ENCODE results near the gene PTPN3. TPM values are rescaled to one million over a fixed set of nuclear protein-coding genes. Genes with fewer than 3 reads are reported as not detected.

Gene PTPN3
- total RNA-seq, 1 experiment from 2014 or later, result 25.0 TPM

DNA sequence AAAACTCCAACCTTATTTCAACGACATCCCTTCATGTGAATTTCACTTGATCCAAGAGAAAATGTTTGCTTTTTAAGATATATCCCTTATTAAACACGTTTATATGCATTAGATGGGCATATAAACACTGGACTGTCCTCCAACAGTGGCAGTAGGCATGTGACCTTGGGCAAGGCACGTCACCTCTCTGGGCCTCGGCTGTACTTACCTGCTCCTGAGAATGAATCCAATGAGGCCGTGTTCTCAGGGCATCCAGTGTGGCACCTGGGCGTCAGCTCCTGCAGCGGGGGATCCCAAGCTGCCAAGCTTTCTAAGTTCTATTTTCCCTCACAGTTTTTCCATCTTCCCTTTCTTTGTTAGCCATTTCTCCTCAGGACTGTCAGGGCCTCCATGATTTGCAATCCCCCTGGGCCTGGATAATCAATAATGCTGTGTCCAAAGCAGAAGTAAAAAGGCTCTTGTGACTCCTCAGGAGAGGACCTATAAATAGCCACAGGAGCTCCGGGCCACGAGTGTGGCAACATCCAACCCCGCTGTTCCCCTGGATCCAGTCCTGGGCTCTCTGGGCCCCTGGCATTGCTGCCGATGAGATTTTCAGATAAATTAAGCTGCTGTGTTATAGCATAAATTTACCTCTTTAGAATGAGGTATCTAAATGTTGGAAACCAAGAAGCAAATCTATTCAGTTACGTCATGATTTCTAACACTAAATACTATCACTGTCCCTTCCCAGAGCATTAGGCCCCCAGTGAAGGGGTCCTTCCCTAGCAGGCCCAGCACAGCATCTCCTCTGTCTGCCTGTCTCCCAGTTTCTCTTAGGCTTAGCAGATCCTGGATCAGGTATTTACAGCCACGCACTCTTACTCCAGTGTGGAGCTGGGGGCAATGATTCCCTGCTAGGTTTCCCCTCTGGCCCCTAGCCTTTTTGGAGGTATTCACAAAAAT, 76.8 kb downstream of the PTPN3 start:
- Mint-ChIP-seq H3K4me1 (ENCODE audit: low read depth, unreplicated experiment) (no peaks in the 10 kb centered on the region), H3K27ac (ENCODE audit: unreplicated experiment) (no peak overlapping the region), H3K4me3 (ENCODE audit: low read depth, unreplicated experiment) (no peak overlapping the region), H3K9me3 (ENCODE audit: low read depth, unreplicated experiment) (no peaks in the 10 kb centered on the region), H3K36me3 (ENCODE audit: insufficient read depth, unreplicated experiment) (peaks cover 23% of the 10 kb centered on the region), H3K27me3 (ENCODE audit: unreplicated experiment) (no peaks in the 10 kb centered on the region)
- CTCF ChIA-PET, result no interaction called here
- BruUV-seq (replicated peaks), result no TSS peak
- DNase-seq, result no peak
- intact Hi-C loops (cut with micrococcal nuclease; ENCODE audit: unreplicated experiment), result no loop called here
- TF ChIP-seq, protein P1, sequence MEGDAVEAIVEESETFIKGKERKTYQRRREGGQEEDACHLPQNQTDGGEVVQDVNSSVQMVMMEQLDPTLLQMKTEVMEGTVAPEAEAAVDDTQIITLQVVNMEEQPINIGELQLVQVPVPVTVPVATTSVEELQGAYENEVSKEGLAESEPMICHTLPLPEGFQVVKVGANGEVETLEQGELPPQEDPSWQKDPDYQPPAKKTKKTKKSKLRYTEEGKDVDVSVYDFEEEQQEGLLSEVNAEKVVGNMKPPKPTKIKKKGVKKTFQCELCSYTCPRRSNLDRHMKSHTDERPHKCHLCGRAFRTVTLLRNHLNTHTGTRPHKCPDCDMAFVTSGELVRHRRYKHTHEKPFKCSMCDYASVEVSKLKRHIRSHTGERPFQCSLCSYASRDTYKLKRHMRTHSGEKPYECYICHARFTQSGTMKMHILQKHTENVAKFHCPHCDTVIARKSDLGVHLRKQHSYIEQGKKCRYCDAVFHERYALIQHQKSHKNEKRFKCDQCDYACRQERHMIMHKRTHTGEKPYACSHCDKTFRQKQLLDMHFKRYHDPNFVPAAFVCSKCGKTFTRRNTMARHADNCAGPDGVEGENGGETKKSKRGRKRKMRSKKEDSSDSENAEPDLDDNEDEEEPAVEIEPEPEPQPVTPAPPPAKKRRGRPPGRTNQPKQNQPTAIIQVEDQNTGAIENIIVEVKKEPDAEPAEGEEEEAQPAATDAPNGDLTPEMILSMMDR (IDR thresholded peaks at IDR 0.05; ENCODE audit: unreplicated experiment), result no peak

DNA sequence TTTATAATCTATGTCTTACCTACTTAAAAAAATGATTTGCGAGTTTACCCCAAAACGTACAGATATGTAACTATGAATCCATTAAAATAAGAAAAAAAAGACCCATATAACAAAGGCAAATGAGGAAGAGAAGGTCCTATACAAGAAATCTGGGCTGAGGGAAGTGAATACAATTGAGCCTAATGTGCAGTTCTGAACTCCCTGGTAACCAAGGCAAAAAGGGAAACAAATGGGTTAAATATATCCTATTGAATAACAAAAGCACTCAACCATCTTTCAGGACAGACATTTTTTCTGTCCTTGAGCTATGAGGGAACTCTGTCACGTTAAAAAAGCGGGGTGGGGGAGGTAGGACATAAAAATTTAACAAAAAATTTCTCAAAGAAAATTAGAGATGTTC, 78.6 kb downstream of the PTPN3 start:
- no peak overlapping the region for H3K4me3 Mint-ChIP-seq (ENCODE audit: low read depth, unreplicated experiment)
- CTCF ChIA-PET, result interaction anchor here (1.3 kb wide), 1 partner anchor 22 kb away, joined by 3 read pairs; no protein-coding TSS in a partner anchor
- no TSS peak for BruUV-seq (replicated peaks)
- intact Hi-C loops (cut with micrococcal nuclease; ENCODE audit: unreplicated experiment), result no loop called here
- DNase-seq, result no peak
- no peaks in the 10 kb centered on the region for H3K4me1 Mint-ChIP-seq (ENCODE audit: low read depth, unreplicated experiment)
- H3K27me3 Mint-ChIP-seq (ENCODE audit: unreplicated experiment), result no peaks in the 10 kb centered on the region
- H3K27ac Mint-ChIP-seq (ENCODE audit: unreplicated experiment), result no peak overlapping the region
- TF ChIP-seq, protein P1 (IDR thresholded peaks at IDR 0.05; ENCODE audit: unreplicated experiment), result no peak
- H3K36me3 Mint-ChIP-seq (ENCODE audit: insufficient read depth, unreplicated experiment), result peaks cover 21% of the 10 kb centered on the region
- no peaks in the 10 kb centered on the region for H3K9me3 Mint-ChIP-seq (ENCODE audit: low read depth, unreplicated experiment)

DNA sequence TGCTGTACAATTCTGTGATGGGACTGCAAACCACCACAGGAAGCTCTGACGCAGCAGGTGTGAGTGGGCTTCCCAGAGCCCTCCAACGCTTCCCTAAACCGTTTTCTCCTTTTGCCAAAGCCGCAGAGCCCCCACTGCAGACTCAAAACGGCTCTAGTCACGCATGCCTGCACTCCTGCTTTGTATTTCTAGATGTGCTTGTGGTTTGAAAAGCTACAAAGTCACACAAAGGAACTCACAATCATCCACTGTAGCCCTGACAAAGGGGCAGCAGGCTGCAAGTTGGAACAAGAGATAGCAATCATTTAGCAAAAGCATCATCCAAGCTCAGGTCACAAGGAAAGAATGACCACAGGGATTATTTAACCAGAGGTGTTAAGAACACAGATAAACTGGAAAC, 79.3 kb downstream of the PTPN3 start:
- intact Hi-C loops (cut with micrococcal nuclease; ENCODE audit: unreplicated experiment), result no loop called here
- no TSS peak for BruUV-seq (replicated peaks)
- peaks cover 21% of the 10 kb centered on the region for H3K36me3 Mint-ChIP-seq (ENCODE audit: insufficient read depth, unreplicated experiment)

DNA sequence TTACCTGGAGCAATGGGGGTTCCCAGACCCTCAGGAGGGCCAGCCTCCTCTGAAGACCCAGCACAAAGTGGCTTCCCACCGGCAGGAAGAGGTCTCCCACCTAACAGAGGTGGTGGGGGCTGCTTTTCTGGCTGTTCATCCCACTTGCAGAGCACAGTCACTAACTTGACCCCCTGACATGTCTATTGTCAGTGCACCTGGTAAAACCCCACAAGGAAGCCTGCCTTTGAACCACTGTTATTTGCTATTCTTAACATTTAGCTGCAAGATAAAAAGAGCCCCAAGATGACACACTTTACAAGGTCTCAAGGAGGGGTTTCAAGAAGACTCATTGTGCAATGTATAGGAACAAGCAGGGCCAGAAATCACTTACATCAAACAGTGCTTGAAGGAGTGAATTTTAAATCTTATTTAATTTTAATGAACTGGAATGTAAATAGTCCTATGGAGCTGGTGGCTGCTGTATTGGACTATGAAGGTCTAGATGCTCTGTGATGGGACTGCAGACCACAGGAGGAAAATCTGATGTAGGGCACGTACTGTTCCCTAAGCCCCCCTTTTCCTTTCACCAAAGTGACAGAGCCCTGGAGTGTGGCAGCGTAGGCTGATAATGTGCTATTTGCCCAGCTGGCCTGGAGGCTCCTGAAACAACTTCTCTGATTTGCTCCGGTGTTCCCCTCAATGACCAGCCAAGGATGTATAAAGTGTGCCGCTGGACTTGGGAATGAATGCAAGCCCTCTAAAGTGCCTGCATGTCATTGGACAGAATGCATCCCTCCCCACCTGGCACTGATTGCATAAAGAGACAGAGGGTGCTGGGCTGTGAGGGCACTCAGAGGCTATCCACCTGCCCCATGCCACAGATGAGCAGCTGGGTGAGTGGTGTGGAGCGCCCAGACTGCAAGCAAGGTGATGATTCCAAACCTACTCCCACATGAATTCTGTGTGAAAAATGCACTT, 80.2 kb downstream of the PTPN3 start:
- Mint-ChIP-seq H3K36me3 (ENCODE audit: insufficient read depth, unreplicated experiment) (peaks cover 21% of the 10 kb centered on the region), H3K9me3 (ENCODE audit: low read depth, unreplicated experiment) (no peaks in the 10 kb centered on the region), H3K4me3 (ENCODE audit: low read depth, unreplicated experiment) (no peak overlapping the region), H3K27me3 (ENCODE audit: unreplicated experiment) (no peaks in the 10 kb centered on the region), H3K4me1 (ENCODE audit: low read depth, unreplicated experiment) (no peaks in the 10 kb centered on the region), H3K27ac (ENCODE audit: unreplicated experiment) (no peak overlapping the region)
- CTCF ChIA-PET, result no interaction called here
- DNase-seq, result no peak
- no TSS peak for BruUV-seq (replicated peaks)
- TF ChIP-seq, protein P1 (IDR thresholded peaks at IDR 0.05; ENCODE audit: unreplicated experiment), result no peak
- intact Hi-C loops (cut with micrococcal nuclease; ENCODE audit: unreplicated experiment), result no loop called here

More for the DNA sequence above, 79.3 kb downstream of the PTPN3 start:
- TF ChIP-seq, protein P1 (IDR thresholded peaks at IDR 0.05; ENCODE audit: unreplicated experiment), result no peak
- no peak for DNase-seq
- H3K4me1 Mint-ChIP-seq (ENCODE audit: low read depth, unreplicated experiment), result no peaks in the 10 kb centered on the region
- no peaks in the 10 kb centered on the region for H3K27me3 Mint-ChIP-seq (ENCODE audit: unreplicated experiment)
- no peak overlapping the region for H3K4me3 Mint-ChIP-seq (ENCODE audit: low read depth, unreplicated experiment)
- H3K27ac Mint-ChIP-seq (ENCODE audit: unreplicated experiment), result no peak overlapping the region
- CTCF ChIA-PET, result interaction anchor here (1.3 kb wide), 1 partner anchor 22 kb away, joined by 3 read pairs; no protein-coding TSS in a partner anchor
- H3K9me3 Mint-ChIP-seq (ENCODE audit: low read depth, unreplicated experiment), result no peaks in the 10 kb centered on the region
